ENCODE measurements around the gene LSAMP.
"Not testable (repeated sequence)": the region's sequence is repeated elsewhere in the genome, so short reads cannot be mapped to it uniquely, and the experiment has no call there.

LSAMP gene

DNA sequence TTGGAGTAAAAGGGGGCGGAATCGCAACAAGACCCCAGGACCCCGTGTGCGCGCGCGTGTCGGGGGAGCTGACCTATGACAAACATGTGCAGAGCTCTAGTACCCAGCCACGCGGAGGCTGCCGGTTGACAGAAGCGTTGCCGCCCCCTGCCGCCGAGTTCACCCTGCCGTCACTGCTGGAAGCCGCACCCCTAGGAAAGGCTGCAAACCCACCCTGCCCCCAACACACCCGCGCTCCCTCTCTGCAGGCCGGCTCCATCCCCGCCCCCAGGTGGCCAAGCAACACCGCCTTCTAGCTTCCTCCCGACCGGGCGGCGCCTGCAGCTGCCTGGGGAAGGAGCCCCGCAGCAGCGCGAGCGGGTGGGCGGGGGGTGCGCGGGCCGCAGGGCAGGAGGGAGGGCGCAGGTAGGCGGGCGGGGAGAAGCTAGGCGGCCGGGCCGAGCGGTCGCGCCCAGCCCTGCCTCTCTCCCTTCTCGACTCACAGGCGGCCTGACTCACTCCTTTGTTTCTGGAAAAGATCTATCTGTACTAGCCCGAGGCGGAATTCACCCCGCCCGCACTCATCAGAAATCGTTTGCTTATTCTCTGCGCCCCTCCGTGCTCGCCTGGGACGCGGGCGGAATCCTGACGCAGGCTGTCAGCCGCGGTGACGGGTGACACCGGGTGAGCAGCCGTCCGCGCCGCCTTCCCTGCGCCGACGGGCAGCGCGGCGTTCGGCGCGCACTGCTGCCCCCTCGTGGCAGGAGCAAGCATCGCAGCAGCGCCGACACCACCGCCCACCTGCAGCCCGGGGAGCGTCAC is 661.1 kb downstream of the LSAMP start:
- DNase-seq: peak; percentile 90

DNA sequence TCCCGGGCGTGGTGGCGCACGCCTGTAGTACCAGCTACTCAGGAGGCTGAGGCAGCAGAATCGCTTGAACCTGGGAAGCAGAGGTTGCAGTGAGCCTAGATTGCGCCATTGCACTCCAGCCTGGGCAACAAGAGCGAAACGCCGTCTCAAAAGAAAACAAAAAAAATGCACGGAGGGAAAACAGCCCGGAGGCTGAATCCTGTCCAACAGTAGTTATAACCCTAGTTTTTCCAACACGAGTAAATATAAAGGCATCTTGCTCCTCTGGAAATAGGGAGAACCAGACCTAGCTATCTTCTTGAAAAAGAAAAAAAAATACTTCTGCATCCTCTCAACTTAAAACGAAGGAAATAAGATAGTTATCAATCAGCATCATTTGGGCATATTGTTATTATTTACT is 661.9 kb downstream of the LSAMP start:
- not testable (repeated sequence) for DNase-seq

GRCh38 chr3:115779011-115779410 is 666.3 kb downstream of the LSAMP start:
- no peak for DNase-seq

DNA sequence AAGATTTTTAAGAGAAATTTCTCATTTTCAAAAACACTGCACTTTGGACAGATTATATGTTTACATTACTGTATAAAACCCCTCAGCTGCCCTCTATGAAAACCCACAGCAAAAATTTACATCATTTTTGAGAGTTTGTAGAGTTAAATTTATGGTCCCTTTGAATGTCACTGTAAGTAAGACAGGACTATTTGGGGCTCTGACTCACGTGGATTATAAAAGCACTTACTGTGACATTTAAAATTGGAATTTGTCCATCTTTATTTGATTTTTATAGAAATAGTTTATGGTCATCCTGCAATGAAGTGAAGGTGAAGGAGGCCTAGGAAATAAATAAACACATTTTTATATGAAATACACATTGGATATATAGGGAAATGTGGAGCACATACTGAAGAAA is 672.3 kb downstream of the LSAMP start:
- no peak for DNase-seq

GRCh38 chr3:115768661-115769060 is 676.6 kb downstream of the LSAMP start:
- DNase-seq: no peak

- DNase-seq: no peak
These were observed 678.5 kb downstream of the LSAMP start for GRCh38 chr3:115766587-115767482.

DNA sequence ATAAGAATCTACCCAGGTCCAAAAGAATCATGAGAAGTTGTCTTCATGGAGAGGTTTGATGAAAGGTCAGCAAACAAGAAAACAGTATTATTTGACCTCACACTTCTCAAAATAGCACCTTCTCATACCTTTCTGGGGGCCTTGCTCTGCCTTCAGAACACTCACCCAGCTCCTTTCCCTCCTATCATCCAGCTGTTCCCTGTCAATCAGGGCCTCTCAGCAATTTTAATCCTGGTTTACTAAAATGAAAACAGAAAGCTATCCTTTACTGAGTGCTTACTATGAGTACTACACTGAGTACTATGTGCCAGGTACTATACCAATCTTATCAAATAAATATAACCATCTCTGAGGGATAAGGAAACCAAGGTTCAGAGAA is 683.4 kb downstream of the LSAMP start:
- no peak for DNase-seq

- DNase-seq: no peak
These were observed 684.6 kb downstream of the LSAMP start for GRCh38 chr3:115760716-115761115.

GRCh38 chr3:115758076-115758763 is 687.1 kb downstream of the LSAMP start:
- no peak for DNase-seq

- not testable (repeated sequence) for DNase-seq
These were observed 692.3 kb downstream of the LSAMP start for GRCh38 chr3:115752978-115753377.

Data from activated CD4-positive, alpha-beta T cell treated with anti-CD3 and anti-CD28 coated beads, Interleukin-2, Interleukin-6, amounts not matched to agents 100 ng/mL and 50 ng/mL, durations not matched to agents 16 hours and 8 hours (primary cell).